SU-DHL-6 (cell line): ENCODE results near the gene SORCS2.

Experiments
- EZH2phosphoT487 ChIP-seq: fragments of 200-600 bp; sonication (generic), shearing (Covaris generic); conservative IDR thresholded peaks from 2 replicates; pipeline ENCODE4 v1.6.1; 2018; ENCODE audit warnings: mild to moderate bottlenecking, antibody characterized with exemption, low read length, moderate library complexity, mixed read lengths
- TF ChIP-seq, protein P1 (sequence below): fragments of 200-600 bp; sonication (generic); IDR thresholded peaks from one replicate; pipeline ENCODE4 v1.5.1; 2017; ENCODE audit warnings: antibody characterized with exemption, mild to moderate bottlenecking, low read length, moderate library complexity; ENCODE audit not compliant: insufficient read depth, poor library complexity, severe bottlenecking

DNA sequence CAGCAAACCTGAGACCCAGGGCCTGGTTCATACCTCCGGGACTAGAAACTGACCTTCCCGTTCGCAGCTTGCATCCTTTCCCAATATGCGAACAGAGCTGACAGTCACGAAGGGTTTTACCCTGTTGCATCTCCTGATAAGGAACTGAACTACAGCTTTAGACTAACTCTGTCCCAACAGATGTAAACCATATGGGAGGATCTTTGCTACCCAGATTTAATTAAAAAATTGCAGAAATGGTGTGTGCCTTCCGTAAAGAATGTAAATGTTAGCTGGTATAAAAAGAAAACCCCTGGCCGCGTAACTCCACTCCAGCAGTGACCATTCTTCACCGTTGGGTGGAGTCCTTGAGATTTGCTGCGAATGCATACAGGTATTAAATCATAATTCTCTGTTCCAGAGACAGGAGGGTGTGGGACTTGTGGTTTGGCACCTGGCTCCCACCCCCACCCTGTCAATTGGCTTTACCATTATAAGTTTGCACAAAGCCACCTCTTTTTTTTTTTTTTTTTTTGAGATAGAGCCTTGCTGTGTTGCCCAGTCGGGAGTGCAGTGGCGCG, 40.6 kb upstream of the SORCS2 start:
- no peak for TF ChIP-seq EZH2phosphoT487
- TF ChIP-seq, protein P1, sequence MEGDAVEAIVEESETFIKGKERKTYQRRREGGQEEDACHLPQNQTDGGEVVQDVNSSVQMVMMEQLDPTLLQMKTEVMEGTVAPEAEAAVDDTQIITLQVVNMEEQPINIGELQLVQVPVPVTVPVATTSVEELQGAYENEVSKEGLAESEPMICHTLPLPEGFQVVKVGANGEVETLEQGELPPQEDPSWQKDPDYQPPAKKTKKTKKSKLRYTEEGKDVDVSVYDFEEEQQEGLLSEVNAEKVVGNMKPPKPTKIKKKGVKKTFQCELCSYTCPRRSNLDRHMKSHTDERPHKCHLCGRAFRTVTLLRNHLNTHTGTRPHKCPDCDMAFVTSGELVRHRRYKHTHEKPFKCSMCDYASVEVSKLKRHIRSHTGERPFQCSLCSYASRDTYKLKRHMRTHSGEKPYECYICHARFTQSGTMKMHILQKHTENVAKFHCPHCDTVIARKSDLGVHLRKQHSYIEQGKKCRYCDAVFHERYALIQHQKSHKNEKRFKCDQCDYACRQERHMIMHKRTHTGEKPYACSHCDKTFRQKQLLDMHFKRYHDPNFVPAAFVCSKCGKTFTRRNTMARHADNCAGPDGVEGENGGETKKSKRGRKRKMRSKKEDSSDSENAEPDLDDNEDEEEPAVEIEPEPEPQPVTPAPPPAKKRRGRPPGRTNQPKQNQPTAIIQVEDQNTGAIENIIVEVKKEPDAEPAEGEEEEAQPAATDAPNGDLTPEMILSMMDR: no peak
